HG03139 (cell line): Measurements from ENCODE around the gene NXN.
"Not testable (repeated sequence)": the region's sequence is repeated elsewhere in the genome, so short reads cannot be mapped to it uniquely, and the experiment has no call there.

Experiments used
- ATAC-seq: cut with Tn5 transposase; IDR thresholded peaks from one replicate; pipeline ENCODE4 v1.9.1; 2021; ENCODE audit not compliant: unreplicated experiment

Gene NXN

DNA sequence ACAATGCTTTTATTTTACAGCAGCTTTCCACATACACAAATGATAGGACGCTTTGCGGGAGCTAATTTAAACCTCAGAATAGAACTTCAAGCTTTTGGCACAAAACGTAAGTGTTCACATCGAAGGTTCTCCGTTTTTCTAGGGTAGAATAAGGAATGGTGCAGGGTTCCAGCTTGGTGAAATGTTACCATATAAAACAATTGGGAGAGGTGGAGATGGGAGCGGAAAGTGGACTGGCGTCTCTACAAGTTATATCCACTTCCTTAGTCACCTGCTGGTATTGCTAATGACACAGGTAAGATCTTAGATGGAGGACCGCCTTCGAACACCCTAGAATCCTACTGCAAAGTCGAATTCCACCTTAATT lies 1.7 kb upstream of the NXN start:
- ATAC-seq: no peak

DNA sequence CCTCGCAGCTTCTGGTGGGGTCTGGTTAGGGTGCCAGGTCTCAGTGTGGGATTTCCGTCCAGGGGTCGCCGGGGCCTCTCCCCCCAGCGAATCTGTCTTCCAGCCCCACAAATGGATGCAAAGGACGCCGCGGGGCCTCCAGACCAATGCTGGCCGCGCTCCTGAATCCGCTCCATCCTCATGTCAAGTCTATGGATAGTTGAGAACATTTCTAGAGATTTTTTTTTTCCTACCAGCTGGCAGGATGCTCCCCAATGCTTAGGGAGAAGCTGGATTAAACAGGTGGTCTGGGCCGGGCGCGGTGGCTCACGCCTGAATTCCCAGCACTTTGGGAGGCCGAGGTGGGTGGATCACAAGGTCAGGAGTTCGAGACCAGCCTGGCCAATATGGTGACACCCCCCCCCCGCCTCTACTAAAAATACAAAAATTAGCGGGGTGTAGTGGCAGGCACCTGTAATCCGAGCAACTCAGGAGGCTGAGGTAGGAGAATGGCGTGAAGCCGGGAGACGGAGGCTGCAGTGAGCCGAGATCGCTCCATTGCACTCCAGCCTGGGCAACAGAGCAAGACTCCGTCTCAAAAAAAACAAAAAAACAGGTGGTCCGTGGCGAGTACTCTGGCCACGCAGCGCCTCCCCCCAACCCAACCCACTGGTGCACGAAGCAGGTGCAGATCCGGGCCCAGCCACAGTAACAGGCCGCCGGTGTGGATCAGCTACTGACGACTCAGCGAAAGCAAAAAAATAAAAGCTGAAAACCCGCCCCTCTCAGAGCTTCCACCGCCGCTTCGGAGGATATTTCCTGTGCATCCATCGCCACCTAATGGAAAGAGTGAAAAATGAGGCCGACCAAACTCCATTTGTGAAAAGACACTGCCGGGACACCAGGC lies 1.1 kb upstream of the NXN start:
- no peak for ATAC-seq

DNA sequence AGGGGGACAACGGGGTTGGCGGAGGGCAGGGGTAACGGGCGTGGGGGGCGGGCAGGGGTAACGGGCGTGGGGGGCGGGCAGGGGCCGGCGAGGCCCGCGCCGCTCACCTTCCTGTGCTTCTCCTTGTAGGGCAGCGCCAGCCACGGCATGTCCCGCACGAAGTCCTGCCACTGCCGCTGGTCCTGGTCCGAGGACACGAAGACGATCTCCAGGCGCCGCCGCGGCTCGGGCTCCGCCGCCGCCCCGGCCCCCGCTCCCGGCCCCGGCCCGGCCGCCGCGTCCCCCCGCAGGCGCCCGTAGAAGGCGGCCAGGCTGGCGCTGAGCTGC lies 401 bp downstream of the NXN start:
- peak; percentile 3 for ATAC-seq

DNA sequence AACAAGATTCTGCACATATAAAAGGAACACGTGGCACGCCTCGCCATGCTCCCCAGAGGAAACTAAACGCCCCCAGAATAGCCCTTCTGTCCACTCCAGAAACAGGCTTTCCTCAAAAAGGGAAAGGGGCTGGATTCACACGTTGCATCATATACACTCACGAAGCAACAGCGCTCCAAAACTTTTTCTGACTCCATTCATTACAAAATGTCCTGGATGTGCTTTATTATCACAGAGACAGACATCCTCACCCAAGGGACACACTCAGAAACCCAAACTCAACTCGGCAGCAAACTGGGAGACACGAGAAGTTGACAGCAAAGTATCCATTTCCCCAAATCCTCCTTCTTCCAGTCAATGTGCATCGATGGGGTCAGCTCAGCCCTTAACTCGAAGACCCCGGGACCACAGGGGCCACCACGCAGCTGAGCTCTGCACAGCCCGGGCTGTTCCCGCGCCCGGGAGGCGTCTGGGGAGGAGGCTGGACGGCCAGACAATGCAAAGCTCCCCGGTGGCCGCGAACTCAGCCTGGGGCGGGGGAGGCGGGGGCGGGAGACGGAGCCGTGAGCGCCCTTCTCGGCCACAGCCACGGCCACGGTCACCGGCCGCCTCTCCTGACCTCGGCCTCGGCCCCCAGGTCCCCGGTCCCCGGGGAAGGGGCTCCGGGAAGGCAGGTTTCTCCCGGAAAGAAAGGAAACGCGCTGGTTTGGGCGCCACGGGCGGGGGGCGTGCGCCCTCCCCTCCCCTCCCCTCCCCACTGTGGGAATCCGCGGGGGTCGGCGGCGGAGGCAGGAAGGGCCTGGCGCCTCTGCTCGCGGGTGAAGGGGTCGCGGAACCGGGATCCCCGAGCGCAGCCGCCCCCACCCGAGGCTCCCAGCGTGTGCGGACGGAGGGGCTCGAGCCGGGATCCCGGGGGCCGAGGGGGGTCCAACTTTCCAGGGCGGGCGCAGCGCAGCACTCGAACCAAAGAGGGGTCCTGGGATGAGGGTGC lies 1.2 kb downstream of the NXN start:
- ATAC-seq: no peak

DNA sequence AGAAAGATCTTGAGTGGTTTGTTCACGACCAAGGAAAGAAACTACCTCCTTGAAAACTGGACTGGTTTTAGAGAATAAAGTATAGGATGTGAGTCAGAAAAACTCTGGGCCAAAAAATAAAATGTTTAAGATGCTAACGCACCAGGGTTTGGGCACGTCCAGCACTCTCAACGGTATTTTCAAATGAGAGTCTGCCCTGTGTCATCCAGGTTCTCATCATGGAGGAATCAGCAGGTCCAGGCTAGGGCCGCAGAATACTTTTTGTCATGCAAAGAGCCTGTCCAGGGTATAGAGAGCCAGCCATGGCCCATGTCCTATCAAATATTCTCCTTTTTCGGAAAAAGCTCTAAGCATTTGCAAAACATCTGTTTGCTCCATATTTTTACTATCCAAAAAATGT lies 2.4 kb downstream of the NXN start:
- no peak for ATAC-seq

DNA sequence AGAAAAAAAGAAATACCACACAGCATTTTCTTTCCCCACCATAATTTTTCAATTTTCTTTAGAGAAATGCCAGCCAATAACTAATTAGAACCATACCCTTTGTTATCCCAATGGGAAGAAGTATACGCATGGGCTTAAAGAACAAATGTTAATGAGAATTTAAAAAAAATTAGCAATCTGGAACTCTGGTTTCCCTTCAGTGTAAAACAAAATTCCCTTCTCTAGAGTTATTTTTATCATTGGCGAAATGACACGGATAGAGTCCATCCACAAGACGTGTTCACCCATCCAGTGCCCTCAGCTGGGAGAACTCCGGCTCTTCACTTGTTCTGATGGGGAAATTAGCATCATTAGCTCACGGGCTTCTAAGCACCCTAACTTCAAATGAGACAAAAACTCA lies 3.3 kb downstream of the NXN start:
- ATAC-seq: no peak

DNA sequence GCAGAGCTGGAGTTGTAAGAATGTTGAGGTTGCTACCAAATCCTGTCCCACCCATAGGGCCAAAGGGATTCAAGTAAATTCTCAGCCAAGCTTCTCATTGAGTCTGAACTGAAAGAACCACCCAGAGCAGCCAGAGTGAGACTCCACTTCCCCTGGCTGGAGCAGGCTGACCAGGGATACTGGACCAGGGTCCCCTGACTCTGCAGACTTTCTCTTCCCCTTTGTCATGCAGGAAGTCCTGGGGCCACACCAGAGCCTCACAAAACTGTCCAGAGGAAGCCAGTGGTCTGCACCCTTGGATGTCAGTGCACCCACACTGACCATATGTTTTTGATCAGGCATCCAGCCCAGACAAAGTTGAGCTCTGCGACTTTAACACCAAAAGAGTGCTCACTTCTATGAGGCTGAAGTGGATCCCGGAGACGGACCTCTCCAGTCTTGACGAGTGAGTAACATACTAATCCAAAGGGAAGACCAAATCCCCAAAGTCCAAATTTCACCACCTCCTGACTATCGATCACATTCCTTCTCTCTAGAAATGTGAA lies 4.1 kb downstream of the NXN start:
- ATAC-seq: no peak

DNA sequence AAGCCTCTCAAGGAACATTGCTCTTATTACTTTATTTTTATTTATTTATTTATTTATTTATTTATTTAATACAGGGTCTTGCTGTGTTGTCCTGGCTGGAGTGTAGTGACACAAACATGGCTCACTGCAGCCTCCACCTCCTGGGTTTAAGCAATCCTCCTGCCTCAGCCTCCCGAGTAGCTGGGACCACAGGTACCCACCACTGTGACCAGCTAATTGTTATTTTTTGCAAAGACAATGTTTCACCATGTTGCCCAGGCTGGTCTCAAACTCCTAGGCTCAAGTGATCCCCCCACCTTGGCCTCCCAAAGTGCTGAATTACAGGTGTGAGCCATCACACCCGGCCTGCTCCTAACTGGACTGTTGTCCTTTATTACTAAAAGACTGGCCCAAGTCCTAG lies 4.8 kb downstream of the NXN start:
- not testable (repeated sequence) for ATAC-seq

DNA sequence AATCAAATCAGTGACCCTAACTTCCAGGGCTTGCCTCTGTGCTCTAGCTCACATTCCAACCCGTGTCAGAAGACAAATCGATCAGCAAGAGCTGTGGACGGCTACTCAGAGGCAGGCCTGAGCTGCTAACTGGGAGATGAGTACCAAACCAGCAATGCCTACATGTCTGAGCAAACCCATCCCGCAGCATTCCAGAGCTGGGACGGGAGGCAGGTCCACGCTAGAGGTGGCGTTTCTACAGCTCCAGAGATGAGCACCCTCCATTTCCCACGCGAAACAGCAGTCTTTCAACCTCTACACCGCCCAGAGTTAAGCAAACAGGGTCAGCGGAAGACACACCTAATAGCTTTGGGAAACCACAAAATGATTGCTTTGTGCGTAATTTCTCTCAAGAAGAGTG lies 6.5 kb downstream of the NXN start:
- ATAC-seq: no peak

DNA sequence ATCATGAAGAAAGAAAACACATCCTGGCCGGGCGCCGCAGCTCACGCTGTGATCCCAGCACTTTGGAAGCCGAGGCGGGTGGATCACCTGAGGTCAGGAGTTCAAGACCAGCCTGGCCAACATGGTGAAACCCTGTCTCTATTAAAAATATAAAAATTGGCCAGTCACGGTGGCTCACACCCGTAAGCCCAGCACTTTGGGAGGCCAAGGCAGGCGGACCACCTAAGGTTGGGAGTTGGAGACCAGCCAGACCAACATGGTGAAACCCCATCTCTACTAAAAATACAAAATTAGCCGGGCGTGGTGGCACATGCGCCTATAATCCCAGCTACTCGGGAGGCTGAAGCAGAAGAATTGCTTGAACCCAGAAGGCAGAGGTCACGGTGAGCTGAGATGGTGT lies 7.7 kb downstream of the NXN start:
- ATAC-seq: not testable (repeated sequence)

DNA sequence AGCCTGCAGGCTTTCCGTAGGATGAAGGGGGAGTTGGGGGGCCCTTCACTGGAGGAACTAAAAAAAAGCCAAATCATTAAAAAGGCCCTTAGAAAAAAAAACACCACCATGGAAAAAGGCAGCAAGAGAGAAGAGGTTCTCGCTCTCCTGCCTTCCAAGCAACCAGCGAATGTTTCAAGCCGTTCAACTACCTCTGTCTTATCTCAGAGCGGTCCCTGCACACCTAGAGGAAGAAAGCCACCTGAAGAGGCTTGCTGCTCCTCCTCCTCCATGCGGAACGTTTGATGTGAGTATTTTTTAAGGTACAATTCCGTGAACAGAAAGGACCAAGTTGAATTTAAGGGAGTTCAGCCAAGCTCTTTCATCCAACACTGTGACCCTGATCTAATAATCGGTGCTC lies 9.2 kb downstream of the NXN start:
- ATAC-seq: no peak

DNA sequence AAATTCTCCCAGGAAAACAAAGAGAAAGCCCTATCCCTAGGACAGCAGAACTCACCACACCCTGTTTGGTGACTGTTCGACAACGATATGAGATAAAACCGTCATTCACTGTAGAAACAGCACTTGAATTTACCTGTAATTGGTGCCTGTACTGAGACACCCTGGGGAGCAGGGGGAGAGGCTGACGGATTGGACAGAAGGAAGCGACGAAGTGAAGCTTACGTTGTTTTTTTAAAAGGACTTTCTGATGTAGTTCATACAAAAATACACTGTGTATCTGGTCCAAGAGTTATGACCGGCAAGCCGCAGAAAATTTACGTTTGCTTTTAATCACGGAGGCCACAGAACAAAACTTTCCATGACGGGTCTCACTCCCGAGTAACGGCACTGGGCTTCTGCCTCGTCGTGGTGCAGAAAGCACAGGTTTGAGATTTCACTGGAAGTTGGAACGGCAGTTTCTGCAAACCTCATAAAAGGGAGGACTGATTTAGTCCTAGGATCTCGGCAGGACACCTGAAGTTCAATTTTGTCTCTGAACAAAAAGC lies 9.7 kb downstream of the NXN start:
- no peak for ATAC-seq

DNA sequence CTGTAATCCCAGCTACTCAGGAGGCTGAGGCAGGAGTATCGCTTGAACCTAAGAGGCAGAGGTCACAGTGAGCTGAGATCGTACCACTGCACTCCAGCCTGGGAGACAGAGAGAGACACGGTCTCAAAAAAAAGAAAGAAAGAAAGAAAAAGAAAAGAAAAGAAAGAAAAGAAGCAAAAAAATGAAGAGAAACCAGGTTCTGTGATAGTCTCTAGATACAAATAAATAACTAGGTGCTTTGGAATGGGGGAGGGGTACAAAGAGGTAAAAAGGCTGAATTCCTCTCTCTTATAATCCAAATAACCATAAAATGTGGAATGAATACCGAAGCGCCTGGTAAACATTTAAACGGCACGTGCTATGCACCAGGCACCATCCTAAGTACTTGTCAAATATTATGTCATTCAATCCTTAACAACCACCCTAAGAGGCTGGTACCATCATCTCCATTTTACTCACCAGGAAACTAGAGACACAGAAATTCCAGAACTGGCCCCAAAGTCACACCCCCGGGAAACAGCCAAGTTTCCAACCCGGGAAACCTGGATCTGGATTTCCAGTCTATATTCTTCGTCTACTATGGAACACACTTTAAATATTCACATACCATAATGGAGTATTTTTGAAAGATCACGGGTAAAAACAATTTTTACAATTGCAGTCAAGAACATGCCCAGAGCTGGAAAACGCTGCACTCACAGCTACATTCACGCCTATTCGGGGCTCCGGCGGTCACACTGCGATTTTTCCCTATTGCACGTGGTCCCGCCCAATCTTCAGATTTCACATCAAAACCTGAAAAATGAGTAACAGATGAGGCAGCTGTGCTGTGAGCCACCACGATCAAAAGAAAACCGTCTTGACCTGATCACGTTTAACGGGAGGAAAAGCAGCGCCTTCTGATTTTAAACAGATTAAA lies 10.5 kb downstream of the NXN start:
- no peak for ATAC-seq

DNA sequence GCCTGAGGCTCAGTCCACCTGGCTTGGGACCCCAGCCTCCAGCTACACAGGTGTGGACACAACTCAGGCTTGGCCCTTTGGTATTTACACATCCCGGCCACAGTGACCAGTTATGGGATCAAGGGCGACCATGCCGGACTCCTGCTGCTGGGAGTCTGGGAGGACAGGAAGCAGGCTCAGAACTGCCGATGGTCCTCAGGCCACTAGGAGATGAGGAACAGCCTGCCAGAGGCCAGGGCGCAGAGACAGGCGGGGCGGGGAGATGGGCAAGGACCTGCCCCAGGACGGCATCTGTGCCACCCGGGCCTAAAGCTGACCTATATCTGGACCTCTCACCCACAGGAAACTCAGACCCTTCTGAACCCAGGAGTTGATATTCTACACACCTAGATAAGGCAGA lies 12.5 kb downstream of the NXN start:
- ATAC-seq: no peak

DNA sequence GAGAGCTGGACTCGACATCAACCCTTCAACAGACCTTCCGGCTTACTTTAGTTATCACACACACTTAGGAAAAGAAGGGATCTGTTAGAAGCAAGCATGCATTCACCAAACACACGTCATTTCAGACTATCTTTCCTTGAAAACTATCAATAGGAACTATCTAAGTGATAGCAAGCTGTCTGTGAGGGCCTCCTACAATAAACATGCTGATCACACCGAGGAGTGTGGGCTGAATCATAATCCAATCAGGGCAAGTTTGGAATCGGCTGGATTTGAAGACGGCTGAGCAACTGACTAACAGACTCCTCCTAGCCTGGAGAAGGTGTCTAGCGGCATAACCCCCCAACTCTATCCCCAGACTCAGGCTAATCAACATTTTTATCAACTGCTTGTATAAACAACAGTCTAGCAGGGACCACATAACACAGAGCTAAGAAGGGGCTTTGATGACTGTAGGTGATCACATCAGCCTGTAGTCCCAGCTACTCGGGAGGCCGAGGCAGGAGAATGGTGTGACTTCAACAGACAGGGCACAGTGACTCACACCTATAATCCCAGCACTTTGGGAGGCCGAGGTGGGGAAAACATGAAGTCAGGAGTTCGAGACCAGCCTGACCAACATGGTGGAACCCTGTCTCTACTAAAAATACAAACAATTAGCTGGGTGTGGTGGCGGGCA lies 14.1 kb downstream of the NXN start:
- no peak for ATAC-seq

DNA sequence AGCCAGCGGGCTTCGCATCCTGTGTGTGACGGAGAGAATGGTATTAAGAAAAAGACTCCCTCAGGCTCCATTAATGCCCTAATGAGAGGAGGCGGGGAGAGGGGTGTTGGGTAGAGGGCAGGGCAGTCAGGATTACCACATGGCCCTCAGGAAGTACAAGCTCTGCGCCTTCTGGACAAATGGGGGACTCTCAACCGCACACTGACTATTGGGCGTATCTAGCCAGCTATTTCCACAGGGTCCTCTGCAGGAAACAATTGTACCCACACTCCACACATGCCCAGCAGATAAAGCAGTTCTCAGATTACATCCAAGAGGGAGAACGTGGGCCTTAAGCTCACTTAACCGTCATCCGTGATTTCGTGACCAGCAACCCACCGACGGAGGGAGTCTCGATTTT lies 14.7 kb downstream of the NXN start:
- no peak for ATAC-seq

DNA sequence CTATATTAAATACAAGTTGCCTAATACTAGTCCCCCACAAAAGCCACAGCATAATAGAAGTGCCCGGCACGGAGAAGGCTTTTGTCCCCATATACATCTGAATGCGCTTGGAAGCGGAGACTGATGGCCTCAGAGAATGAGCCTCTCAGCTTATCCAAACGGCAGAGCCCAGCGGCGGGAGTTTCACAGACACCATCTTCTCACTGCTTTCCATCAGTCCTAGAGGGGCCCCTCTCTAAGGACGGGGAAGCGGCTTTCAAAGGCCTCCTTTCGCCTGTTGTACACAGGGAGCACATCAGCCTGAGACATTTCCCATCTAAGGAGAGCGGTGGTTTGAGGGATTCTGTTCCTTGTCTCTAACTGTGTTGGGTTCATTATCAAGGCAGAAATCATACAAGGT lies 16.9 kb downstream of the NXN start:
- no peak for ATAC-seq

DNA sequence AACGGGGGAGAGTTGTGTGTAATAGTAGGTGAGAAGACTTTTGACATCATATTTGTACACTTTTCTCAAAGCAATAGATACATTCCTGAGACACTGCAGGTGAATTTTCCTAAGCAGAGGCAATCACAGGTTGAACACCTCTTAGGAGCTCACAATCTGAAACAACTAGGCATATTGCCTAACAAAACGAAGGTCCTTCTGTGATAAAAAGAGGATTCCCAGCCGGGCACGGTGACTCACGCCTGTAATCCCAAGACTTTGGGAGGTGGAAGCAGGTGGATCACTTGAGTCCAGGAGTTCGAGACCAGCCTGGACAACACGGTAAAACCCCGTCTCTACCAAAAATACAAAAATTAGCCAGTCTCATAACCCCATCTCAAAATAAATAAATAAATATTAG lies 17.4 kb downstream of the NXN start:
- no peak for ATAC-seq

DNA sequence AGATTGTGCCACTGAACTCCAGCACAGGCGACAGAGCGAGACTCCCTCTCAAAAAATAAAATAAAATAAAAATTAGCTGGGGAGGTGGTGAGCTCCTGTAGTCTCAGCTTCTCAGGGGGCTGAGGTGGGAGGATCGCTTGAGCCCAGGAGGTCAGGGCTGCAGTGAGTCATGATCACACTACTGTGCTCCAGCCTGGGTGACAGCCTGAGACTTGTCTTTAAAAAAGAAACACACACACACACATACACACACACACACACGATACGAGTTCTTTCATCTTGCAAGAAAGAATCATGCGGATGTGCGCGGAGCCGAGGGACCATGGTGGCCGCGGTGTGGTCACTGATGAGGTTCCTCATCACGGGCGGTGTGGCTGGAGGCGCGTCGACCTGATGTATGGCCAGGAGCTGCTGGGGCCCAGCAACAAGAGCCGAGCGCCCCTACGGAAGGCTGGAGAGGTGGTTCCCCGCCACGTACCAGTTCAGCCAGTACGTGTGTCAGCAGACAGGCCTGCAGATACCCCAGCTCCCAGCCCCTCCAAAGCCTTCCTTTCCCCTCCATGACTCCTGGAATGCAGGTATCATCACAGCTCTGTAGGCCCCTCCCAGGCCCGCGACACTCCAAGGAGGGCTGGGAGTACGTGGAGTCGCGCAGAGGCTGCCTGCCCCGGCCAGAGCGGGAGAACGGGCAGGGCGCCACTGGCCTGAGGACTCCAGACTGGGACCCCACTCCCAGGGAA lies 20.7 kb downstream of the NXN start:
- no peak for ATAC-seq
